Measurements from ENCODE around the gene HIVEP2. TPM values are rescaled to one million over a fixed set of nuclear protein-coding genes. Genes with fewer than 3 reads are reported as not detected.

Gene HIVEP2
- total RNA-seq, 1 donor from 2014 or later: 15.2 TPM

GRCh38 chr6:142863981-142864380 lies 81.0 kb downstream of the HIVEP2 start:
- H3K4me1 Mint-ChIP-seq: peaks cover 20% of the 10 kb centered on the region
- no peaks in the 10 kb centered on the region for H3K9me3 Mint-ChIP-seq
- no peaks in the 10 kb centered on the region for H3K36me3 Mint-ChIP-seq
- no peak overlapping the region for H3K4me3 Mint-ChIP-seq
- H3K27ac Mint-ChIP-seq: no peak overlapping the region
- H3K27me3 Mint-ChIP-seq (ENCODE audit: low read depth): no peaks in the 10 kb centered on the region
- no peak for DNase-seq (ENCODE audit: low spot score in 2 of 2, unreplicated experiment in 2 of 2)
- no peak for TF ChIP-seq CTCF (IDR thresholded peaks at IDR 0.05; ENCODE audit: unreplicated experiment)

GRCh38 chr6:142861711-142862110 lies 83.3 kb downstream of the HIVEP2 start:
- no peak for TF ChIP-seq CTCF (IDR thresholded peaks at IDR 0.05; ENCODE audit: unreplicated experiment)
- H3K9me3 Mint-ChIP-seq: no peaks in the 10 kb centered on the region
- DNase-seq (ENCODE audit: low spot score in 2 of 2, unreplicated experiment in 2 of 2): no peak
- no peak overlapping the region for H3K27ac Mint-ChIP-seq
- H3K4me1 Mint-ChIP-seq: peaks cover 4% of the 10 kb centered on the region
- no peaks in the 10 kb centered on the region for H3K27me3 Mint-ChIP-seq (ENCODE audit: low read depth)
- H3K36me3 Mint-ChIP-seq: no peaks in the 10 kb centered on the region
- H3K4me3 Mint-ChIP-seq: no peak overlapping the region

GRCh38 chr6:142860498-142860897 lies 84.5 kb downstream of the HIVEP2 start:
- H3K4me1 Mint-ChIP-seq: peaks cover 6% of the 10 kb centered on the region
- H3K27me3 Mint-ChIP-seq (ENCODE audit: low read depth): no peaks in the 10 kb centered on the region
- no peak for TF ChIP-seq CTCF (IDR thresholded peaks at IDR 0.05; ENCODE audit: unreplicated experiment)
- DNase-seq (ENCODE audit: low spot score in 2 of 2, unreplicated experiment in 2 of 2): no peak
- no peaks in the 10 kb centered on the region for H3K36me3 Mint-ChIP-seq
- H3K9me3 Mint-ChIP-seq: no peaks in the 10 kb centered on the region
- H3K27ac Mint-ChIP-seq: no peak overlapping the region
- no peak overlapping the region for H3K4me3 Mint-ChIP-seq

GRCh38 chr6:142857796-142858555 lies 87.0 kb downstream of the HIVEP2 start:
- TF ChIP-seq CTCF (IDR thresholded peaks at IDR 0.05; ENCODE audit: unreplicated experiment): no peak
- Mint-ChIP-seq H3K27me3 (ENCODE audit: low read depth) (no peaks in the 10 kb centered on the region), H3K36me3 (no peaks in the 10 kb centered on the region), H3K4me1 (peaks cover 14% of the 10 kb centered on the region), H3K27ac (no peak overlapping the region), H3K4me3 (no peak overlapping the region), H3K9me3 (no peaks in the 10 kb centered on the region)
- DNase-seq (ENCODE audit: low spot score in 2 of 2, unreplicated experiment in 2 of 2): no peak

GRCh38 chr6:142857233-142857761 lies 87.7 kb downstream of the HIVEP2 start:
- no peak for TF ChIP-seq CTCF (IDR thresholded peaks at IDR 0.05; ENCODE audit: unreplicated experiment)
- Mint-ChIP-seq H3K27ac (no peak overlapping the region), H3K4me1 (peaks cover 20% of the 10 kb centered on the region), H3K4me3 (no peak overlapping the region), H3K36me3 (no peaks in the 10 kb centered on the region), H3K9me3 (no peaks in the 10 kb centered on the region), H3K27me3 (ENCODE audit: low read depth) (no peaks in the 10 kb centered on the region)
- no peak for DNase-seq (ENCODE audit: low spot score in 2 of 2, unreplicated experiment in 2 of 2)

Measured in mesothelial cell of epicardium (in vitro differentiated cells).